ENCODE measurements around the gene EYA2. TPM values are rescaled to one million over a fixed set of nuclear protein-coding genes. Genes with fewer than 3 reads are reported as not detected.

The EYA2 gene
- polyA plus RNA-seq, 4 donors: 0.50 to 0.70 TPM; not detected in 2

GRCh38 chr20:47027456-47027855 is 132.8 kb downstream of the EYA2 start:
- WGBS, 3 donors: 71 to 78% (median 76%) methylated on average over 3 of the region's 3 CpGs
- FAIRE-seq (no peak), DNase-seq (no peak)
- peaks cover 0 to 2% (median 0%) of the 10 kb centered on the region in 3 donors for H3K27me3 ChIP-seq (ENCODE audit: control insufficient read depth in 3 of 3, insufficient read depth in 3 of 3, low read length in 3 of 3)
- H3K36me3 ChIP-seq (ENCODE audit: control insufficient read depth in 3 of 3, insufficient read depth in 2 of 3, low read depth in 1 of 3, low read length in 3 of 3): no peaks in the 10 kb centered on the region
- H3K4me1 ChIP-seq (ENCODE audit: control insufficient read depth in 3 of 3, insufficient read depth in 2 of 3, low read depth in 1 of 3, low read length in 2 of 3): no peaks in the 10 kb centered on the region
- no peak overlapping the region for H3K4me3 ChIP-seq (ENCODE audit: low read depth in 1 of 3, low read length in 3 of 3)
- peaks cover 0 to 11% of the 10 kb centered on the region in 2 donors for H3K9me3 ChIP-seq (ENCODE audit: control insufficient read depth in 2 of 2, insufficient read depth in 1 of 2, low read depth in 1 of 2, low read length in 1 of 2)
- no peak overlapping the region for H3K27ac ChIP-seq (ENCODE audit: low read depth in 1 of 3, low read length in 2 of 3)

- Histone ChIP-seq H3K9me3 (ENCODE audit: control insufficient read depth in 2 of 2, insufficient read depth in 1 of 2, low read depth in 1 of 2, low read length in 1 of 2) (peaks cover 0 to 11% of the 10 kb centered on the region in 2 donors), H3K4me3 (ENCODE audit: low read depth in 1 of 3, low read length in 3 of 3) (no peak overlapping the region), H3K27me3 (ENCODE audit: control insufficient read depth in 3 of 3, insufficient read depth in 3 of 3, low read length in 3 of 3) (peaks cover 0 to 2% (median 0%) of the 10 kb centered on the region in 3 donors), H3K36me3 (ENCODE audit: control insufficient read depth in 3 of 3, insufficient read depth in 2 of 3, low read depth in 1 of 3, low read length in 3 of 3) (no peaks in the 10 kb centered on the region), H3K27ac (ENCODE audit: low read depth in 1 of 3, low read length in 2 of 3) (no peak overlapping the region), H3K4me1 (ENCODE audit: control insufficient read depth in 3 of 3, insufficient read depth in 2 of 3, low read depth in 1 of 3, low read length in 2 of 3) (no peaks in the 10 kb centered on the region)
- no peak for DNase-seq
- no peak for FAIRE-seq
- WGBS, 3 donors: 94 to 100% (median 98%) methylated on average over 2 of the region's 2 CpGs
Observed at GRCh38 chr20:47028487-47028886, 133.8 kb downstream of the EYA2 start.

GRCh38 chr20:47029845-47030244 is 135.2 kb downstream of the EYA2 start:
- no peak overlapping the region for H3K4me3 ChIP-seq (ENCODE audit: low read depth in 1 of 3, low read length in 3 of 3)
- peaks cover 0 to 11% of the 10 kb centered on the region in 2 donors for H3K9me3 ChIP-seq (ENCODE audit: control insufficient read depth in 2 of 2, insufficient read depth in 1 of 2, low read depth in 1 of 2, low read length in 1 of 2)
- FAIRE-seq (no peak), DNase-seq (no peak)
- H3K4me1 ChIP-seq (ENCODE audit: control insufficient read depth in 3 of 3, insufficient read depth in 2 of 3, low read depth in 1 of 3, low read length in 2 of 3): no peaks in the 10 kb centered on the region
- no peaks in the 10 kb centered on the region for H3K36me3 ChIP-seq (ENCODE audit: control insufficient read depth in 3 of 3, insufficient read depth in 2 of 3, low read depth in 1 of 3, low read length in 3 of 3)
- 60 to 63% (median 62%) methylated on average over 3 of the region's 3 CpGs for WGBS, 3 donors
- no peak overlapping the region for H3K27ac ChIP-seq (ENCODE audit: low read depth in 1 of 3, low read length in 2 of 3)
- peaks cover 0 to 2% (median 0%) of the 10 kb centered on the region in 3 donors for H3K27me3 ChIP-seq (ENCODE audit: control insufficient read depth in 3 of 3, insufficient read depth in 3 of 3, low read length in 3 of 3)

GRCh38 chr20:47030271-47030810 is 135.7 kb downstream of the EYA2 start:
- Histone ChIP-seq H3K9me3 (ENCODE audit: control insufficient read depth in 2 of 2, insufficient read depth in 1 of 2, low read depth in 1 of 2, low read length in 1 of 2) (peaks cover 0 to 11% of the 10 kb centered on the region in 2 donors), H3K27ac (ENCODE audit: low read depth in 1 of 3, low read length in 2 of 3) (no peak overlapping the region), H3K4me3 (ENCODE audit: low read depth in 1 of 3, low read length in 3 of 3) (no peak overlapping the region), H3K36me3 (ENCODE audit: control insufficient read depth in 3 of 3, insufficient read depth in 2 of 3, low read depth in 1 of 3, low read length in 3 of 3) (no peaks in the 10 kb centered on the region), H3K27me3 (ENCODE audit: control insufficient read depth in 3 of 3, insufficient read depth in 3 of 3, low read length in 3 of 3) (peaks cover 0 to 2% (median 0%) of the 10 kb centered on the region in 3 donors), H3K4me1 (ENCODE audit: control insufficient read depth in 3 of 3, insufficient read depth in 2 of 3, low read depth in 1 of 3, low read length in 2 of 3) (no peaks in the 10 kb centered on the region)
- 74 to 86% (median 74%) methylated on average over 4 of the region's 4 CpGs for WGBS, 3 donors
- no peak for FAIRE-seq
- DNase-seq: no peak

- 51 to 62% (median 55%) methylated on average over 7 of the region's 7 CpGs for WGBS, 3 donors
- H3K4me1 ChIP-seq (ENCODE audit: control insufficient read depth in 3 of 3, insufficient read depth in 2 of 3, low read depth in 1 of 3, low read length in 2 of 3): no peaks in the 10 kb centered on the region
- peaks cover 0 to 2% (median 0%) of the 10 kb centered on the region in 3 donors for H3K27me3 ChIP-seq (ENCODE audit: control insufficient read depth in 3 of 3, insufficient read depth in 3 of 3, low read length in 3 of 3)
- H3K36me3 ChIP-seq (ENCODE audit: control insufficient read depth in 3 of 3, insufficient read depth in 2 of 3, low read depth in 1 of 3, low read length in 3 of 3): no peaks in the 10 kb centered on the region
- H3K9me3 ChIP-seq (ENCODE audit: control insufficient read depth in 2 of 2, insufficient read depth in 1 of 2, low read depth in 1 of 2, low read length in 1 of 2): peaks cover 0 to 11% of the 10 kb centered on the region in 2 donors
- no peak for DNase-seq
- FAIRE-seq: no peak
- H3K27ac ChIP-seq (ENCODE audit: low read depth in 1 of 3, low read length in 2 of 3): no peak overlapping the region
- H3K4me3 ChIP-seq (ENCODE audit: low read depth in 1 of 3, low read length in 3 of 3): no peak overlapping the region
Observed at GRCh38 chr20:47031004-47031403, 136.4 kb downstream of the EYA2 start.

- no peak for FAIRE-seq
- no peak for DNase-seq
- Histone ChIP-seq H3K36me3 (ENCODE audit: control insufficient read depth in 3 of 3, insufficient read depth in 2 of 3, low read depth in 1 of 3, low read length in 3 of 3) (no peaks in the 10 kb centered on the region), H3K27ac (ENCODE audit: low read depth in 1 of 3, low read length in 2 of 3) (no peak overlapping the region), H3K9me3 (ENCODE audit: control insufficient read depth in 2 of 2, insufficient read depth in 1 of 2, low read depth in 1 of 2, low read length in 1 of 2) (peaks cover 0 to 11% of the 10 kb centered on the region in 2 donors), H3K27me3 (ENCODE audit: control insufficient read depth in 3 of 3, insufficient read depth in 3 of 3, low read length in 3 of 3) (peaks cover 0 to 2% (median 0%) of the 10 kb centered on the region in 3 donors), H3K4me1 (ENCODE audit: control insufficient read depth in 3 of 3, insufficient read depth in 2 of 3, low read depth in 1 of 3, low read length in 2 of 3) (no peaks in the 10 kb centered on the region), H3K4me3 (ENCODE audit: low read depth in 1 of 3, low read length in 3 of 3) (no peak overlapping the region)
- WGBS, 3 donors: 61 to 80% (median 78%) methylated on average over 1 of the region's 1 CpG
Observed at GRCh38 chr20:47031821-47032220, 137.2 kb downstream of the EYA2 start.

- 82 to 83% (median 82%) methylated on average over 8 of the region's 8 CpGs for WGBS, 3 donors
- DNase-seq (no peak), FAIRE-seq (no peak)
- Histone ChIP-seq H3K9me3 (ENCODE audit: control insufficient read depth in 2 of 2, insufficient read depth in 1 of 2, low read depth in 1 of 2, low read length in 1 of 2) (peaks cover 0 to 10% of the 10 kb centered on the region in 2 donors), H3K27ac (ENCODE audit: low read depth in 1 of 3, low read length in 2 of 3) (no peak overlapping the region), H3K4me1 (ENCODE audit: control insufficient read depth in 3 of 3, insufficient read depth in 2 of 3, low read depth in 1 of 3, low read length in 2 of 3) (no peaks in the 10 kb centered on the region), H3K36me3 (ENCODE audit: control insufficient read depth in 3 of 3, insufficient read depth in 2 of 3, low read depth in 1 of 3, low read length in 3 of 3) (no peaks in the 10 kb centered on the region), H3K4me3 (ENCODE audit: low read depth in 1 of 3, low read length in 3 of 3) (no peak overlapping the region), H3K27me3 (ENCODE audit: control insufficient read depth in 3 of 3, insufficient read depth in 3 of 3, low read length in 3 of 3) (peaks cover 0 to 2% (median 0%) of the 10 kb centered on the region in 3 donors)
Observed at GRCh38 chr20:47032933-47033578, 138.4 kb downstream of the EYA2 start.

- Histone ChIP-seq H3K27ac (ENCODE audit: low read depth in 1 of 3, low read length in 2 of 3) (no peak overlapping the region), H3K9me3 (ENCODE audit: control insufficient read depth in 2 of 2, insufficient read depth in 1 of 2, low read depth in 1 of 2, low read length in 1 of 2) (peaks cover 0 to 5% of the 10 kb centered on the region in 2 donors), H3K4me1 (ENCODE audit: control insufficient read depth in 3 of 3, insufficient read depth in 2 of 3, low read depth in 1 of 3, low read length in 2 of 3) (no peaks in the 10 kb centered on the region), H3K4me3 (ENCODE audit: low read depth in 1 of 3, low read length in 3 of 3) (no peak overlapping the region), H3K27me3 (ENCODE audit: control insufficient read depth in 3 of 3, insufficient read depth in 3 of 3, low read length in 3 of 3) (no peaks in the 10 kb centered on the region), H3K36me3 (ENCODE audit: control insufficient read depth in 3 of 3, insufficient read depth in 2 of 3, low read depth in 1 of 3, low read length in 3 of 3) (no peaks in the 10 kb centered on the region)
- no peak for DNase-seq
- no peak for FAIRE-seq
Observed at GRCh38 chr20:47033665-47034064, 139.0 kb downstream of the EYA2 start.

Data from small intestine (tissue), 7 donors.